ENCODE measurements around the gene ZNF555. TPM values are rescaled to one million over a fixed set of nuclear protein-coding genes. Genes with fewer than 3 reads are reported as not detected.

ZNF555 gene
- total RNA-seq, 2 donors from 2014 or later, result 5.0 to 6.9 TPM

GRCh38 chr19:2803486-2804155 is 37.7 kb upstream of the ZNF555 start:
- TF ChIP-seq, protein P1, sequence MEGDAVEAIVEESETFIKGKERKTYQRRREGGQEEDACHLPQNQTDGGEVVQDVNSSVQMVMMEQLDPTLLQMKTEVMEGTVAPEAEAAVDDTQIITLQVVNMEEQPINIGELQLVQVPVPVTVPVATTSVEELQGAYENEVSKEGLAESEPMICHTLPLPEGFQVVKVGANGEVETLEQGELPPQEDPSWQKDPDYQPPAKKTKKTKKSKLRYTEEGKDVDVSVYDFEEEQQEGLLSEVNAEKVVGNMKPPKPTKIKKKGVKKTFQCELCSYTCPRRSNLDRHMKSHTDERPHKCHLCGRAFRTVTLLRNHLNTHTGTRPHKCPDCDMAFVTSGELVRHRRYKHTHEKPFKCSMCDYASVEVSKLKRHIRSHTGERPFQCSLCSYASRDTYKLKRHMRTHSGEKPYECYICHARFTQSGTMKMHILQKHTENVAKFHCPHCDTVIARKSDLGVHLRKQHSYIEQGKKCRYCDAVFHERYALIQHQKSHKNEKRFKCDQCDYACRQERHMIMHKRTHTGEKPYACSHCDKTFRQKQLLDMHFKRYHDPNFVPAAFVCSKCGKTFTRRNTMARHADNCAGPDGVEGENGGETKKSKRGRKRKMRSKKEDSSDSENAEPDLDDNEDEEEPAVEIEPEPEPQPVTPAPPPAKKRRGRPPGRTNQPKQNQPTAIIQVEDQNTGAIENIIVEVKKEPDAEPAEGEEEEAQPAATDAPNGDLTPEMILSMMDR (IDR thresholded peaks at IDR 0.05), result no peak
- TF ChIP-seq POLR2AphosphoS5 (IDR thresholded peaks at IDR 0.05) (no peak), POLR2A (IDR thresholded peaks at IDR 0.05) (no peak)
- DNase-seq (ENCODE audit: low spot score), result no peak
- 96% methylated on average over 29 of the region's 29 CpGs for WGBS
- Histone ChIP-seq H3K36me3 (peaks cover 0 to 13% of the 10 kb centered on the region in 2 donors), H3K27ac (no peak overlapping the region), H3K4me1 (replicated peaks) (no peaks in the 10 kb centered on the region), H3K9me3 (no peaks in the 10 kb centered on the region), H3K4me3 (no peak overlapping the region), H3K27me3 (replicated peaks; ENCODE audit: insufficient read depth) (no peaks in the 10 kb centered on the region)
- intact Hi-C loops (cut with DNase I), result no loop called here

GRCh38 chr19:2804156-2805004 is 36.9 kb upstream of the ZNF555 start:
- Histone ChIP-seq H3K9me3 (no peaks in the 10 kb centered on the region), H3K27ac (no peak overlapping the region), H3K36me3 (peaks cover 0 to 13% of the 10 kb centered on the region in 2 donors), H3K4me3 (no peak overlapping the region), H3K27me3 (replicated peaks; ENCODE audit: insufficient read depth) (no peaks in the 10 kb centered on the region), H3K4me1 (replicated peaks) (no peaks in the 10 kb centered on the region)
- DNase-seq (ENCODE audit: low spot score), result no peak
- 90% methylated on average over 26 of the region's 27 CpGs for WGBS
- TF ChIP-seq POLR2A (IDR thresholded peaks at IDR 0.05) (no peak), POLR2AphosphoS5 (IDR thresholded peaks at IDR 0.05) (no peak)
- TF ChIP-seq, protein P1 (IDR thresholded peaks at IDR 0.05), result no peak
- intact Hi-C loops (cut with DNase I), result no loop called here

DNA sequence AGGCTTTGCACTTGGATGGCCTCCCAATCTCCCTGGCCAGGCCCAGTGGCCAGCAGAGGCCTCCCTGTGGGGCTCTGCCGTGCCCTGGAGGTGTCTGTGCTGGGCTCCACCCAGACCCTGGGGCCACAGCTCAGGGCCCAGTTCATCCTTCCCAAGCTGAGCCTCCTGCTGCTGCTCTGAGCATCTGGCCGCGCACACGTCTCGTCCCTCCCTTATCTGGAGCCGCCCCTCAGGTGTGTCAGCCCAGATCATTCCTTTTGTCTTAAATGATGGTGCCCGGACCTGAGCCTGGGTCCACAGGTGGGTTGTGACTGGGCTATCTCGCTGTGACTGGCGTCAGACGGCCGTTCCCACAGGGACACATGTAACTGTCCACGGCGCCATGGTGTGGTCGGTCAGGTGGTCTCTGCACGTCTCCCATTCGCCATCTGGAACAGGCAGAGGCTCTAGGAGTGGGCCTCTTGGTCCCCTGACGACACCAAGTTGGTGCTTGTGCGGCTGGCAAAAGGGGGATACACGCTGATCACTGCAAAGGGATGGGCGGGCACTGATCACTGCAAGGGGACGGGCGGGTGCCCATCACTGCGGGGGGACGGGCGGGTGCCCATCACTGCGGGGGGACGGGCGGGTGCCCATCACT is 35.9 kb upstream of the ZNF555 start:
- 97% methylated on average over 25 of the region's 28 CpGs for WGBS
- Histone ChIP-seq H3K4me3 (no peak overlapping the region), H3K4me1 (replicated peaks) (no peaks in the 10 kb centered on the region), H3K9me3 (no peaks in the 10 kb centered on the region), H3K36me3 (peaks cover 0 to 16% of the 10 kb centered on the region in 2 donors), H3K27me3 (replicated peaks; ENCODE audit: insufficient read depth) (no peaks in the 10 kb centered on the region), H3K27ac (no peak overlapping the region)
- DNase-seq (ENCODE audit: low spot score), result no peak
- TF ChIP-seq POLR2A (IDR thresholded peaks at IDR 0.05) (no peak), POLR2AphosphoS5 (IDR thresholded peaks at IDR 0.05) (no peak)
- intact Hi-C loops (cut with DNase I), result no loop called here

- Histone ChIP-seq H3K9me3 (no peaks in the 10 kb centered on the region), H3K4me3 (no peak overlapping the region), H3K4me1 (replicated peaks) (no peaks in the 10 kb centered on the region), H3K36me3 (peaks cover 0 to 18% of the 10 kb centered on the region in 2 donors), H3K27ac (no peak overlapping the region), H3K27me3 (replicated peaks; ENCODE audit: insufficient read depth) (no peaks in the 10 kb centered on the region)
- TF ChIP-seq, protein P1 (IDR thresholded peaks at IDR 0.05), result no peak
- TF ChIP-seq POLR2A (IDR thresholded peaks at IDR 0.05), result no peak
- no peak for TF ChIP-seq POLR2AphosphoS5 (IDR thresholded peaks at IDR 0.05)
- intact Hi-C loops (cut with DNase I), result no loop called here
- DNase-seq (ENCODE audit: low spot score), result no peak
- 94% methylated on average over 23 of the region's 23 CpGs for WGBS
Measured at GRCh38 chr19:2805991-2806649, 35.2 kb upstream of the ZNF555 start.

Data from prostate gland (tissue), 2 donors.